GM19328 (cell line): ENCODE measurements around the gene POLR2L.

Experiments
- ATAC-seq: cut with Tn5 transposase; IDR thresholded peaks from one replicate; pipeline ENCODE4 v1.9.1; 2021; ENCODE audit warnings: mild to moderate bottlenecking, moderate library complexity; ENCODE audit not compliant: unreplicated experiment

Gene POLR2L

DNA sequence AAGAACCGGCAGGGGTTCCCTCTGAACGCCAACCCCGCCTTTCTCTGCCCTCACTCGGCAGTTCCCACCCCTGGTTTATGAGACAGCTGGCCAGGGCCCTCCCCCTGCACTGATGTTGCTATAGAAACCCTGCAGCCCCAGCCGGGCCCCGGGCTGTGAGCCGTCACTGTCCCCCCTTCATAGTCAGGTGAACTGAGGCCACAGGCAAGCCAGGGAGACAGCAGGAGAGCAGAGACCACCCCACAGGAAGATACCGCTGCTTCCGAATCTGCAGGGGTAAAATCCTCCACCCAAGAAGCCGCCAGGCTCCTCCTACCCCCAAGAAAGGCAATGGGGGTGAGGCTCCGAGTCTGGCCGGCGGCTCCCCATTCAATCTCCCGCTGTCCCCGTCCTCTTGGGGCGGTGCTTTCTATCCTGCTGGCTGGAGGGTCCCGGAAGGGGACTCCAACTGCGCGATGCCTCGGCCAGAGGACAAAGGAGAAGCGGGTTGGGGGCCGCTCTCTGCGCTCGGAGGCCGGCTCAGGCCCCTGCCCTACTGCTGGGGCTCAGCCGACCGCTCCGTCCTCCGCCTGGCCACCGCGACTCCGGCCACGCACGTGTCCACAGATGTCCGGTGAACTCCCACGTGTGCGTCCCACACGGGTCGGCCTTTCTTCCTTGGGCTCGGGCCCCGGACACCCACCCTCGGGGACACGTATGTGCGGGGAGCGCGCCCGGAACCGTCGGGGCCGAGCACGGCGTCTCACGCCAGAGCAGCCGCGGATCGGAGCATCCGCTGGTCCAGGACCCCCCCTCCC, 44.8 kb downstream of the POLR2L start:
- peak; percentile 37 for ATAC-seq

DNA sequence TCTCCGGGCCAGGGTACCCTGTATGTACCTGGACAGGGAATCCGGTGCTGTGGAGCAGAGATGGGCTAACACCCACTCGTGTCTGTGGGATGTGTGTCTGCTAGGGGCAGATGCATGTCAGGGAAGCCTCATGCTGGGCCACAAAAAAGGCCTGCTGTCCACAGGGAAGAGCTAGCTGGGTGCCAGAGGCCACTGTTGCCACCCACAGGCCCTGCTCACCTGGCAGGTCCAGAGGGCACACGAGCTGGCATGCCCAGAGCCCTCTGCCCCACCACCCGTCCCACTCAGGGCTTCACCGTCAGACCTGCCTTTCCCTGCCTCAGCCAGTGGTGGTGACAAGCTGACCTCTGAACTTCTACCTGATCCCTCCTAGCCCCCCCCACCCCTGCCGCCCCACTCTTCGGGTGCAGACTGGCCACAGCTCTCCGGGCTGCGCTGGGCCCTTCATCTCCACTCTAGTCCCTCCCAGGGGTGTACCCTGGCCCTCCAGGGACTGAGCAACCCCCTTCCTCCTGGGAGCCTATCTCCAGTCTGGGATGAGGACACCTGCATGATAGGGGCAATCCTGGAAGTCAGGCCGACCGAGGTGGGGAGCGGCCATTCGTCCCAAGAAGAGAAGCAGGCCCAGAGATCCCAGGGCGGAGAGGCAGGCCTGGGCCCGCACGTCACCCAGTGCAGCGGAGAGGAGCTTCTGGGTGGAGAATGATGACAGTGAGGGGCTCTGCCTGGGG, 45.6 kb downstream of the POLR2L start:
- ATAC-seq = no peak

GRCh38 chr11:795634-796564, 46.4 kb downstream of the POLR2L start:
- no peak for ATAC-seq

DNA sequence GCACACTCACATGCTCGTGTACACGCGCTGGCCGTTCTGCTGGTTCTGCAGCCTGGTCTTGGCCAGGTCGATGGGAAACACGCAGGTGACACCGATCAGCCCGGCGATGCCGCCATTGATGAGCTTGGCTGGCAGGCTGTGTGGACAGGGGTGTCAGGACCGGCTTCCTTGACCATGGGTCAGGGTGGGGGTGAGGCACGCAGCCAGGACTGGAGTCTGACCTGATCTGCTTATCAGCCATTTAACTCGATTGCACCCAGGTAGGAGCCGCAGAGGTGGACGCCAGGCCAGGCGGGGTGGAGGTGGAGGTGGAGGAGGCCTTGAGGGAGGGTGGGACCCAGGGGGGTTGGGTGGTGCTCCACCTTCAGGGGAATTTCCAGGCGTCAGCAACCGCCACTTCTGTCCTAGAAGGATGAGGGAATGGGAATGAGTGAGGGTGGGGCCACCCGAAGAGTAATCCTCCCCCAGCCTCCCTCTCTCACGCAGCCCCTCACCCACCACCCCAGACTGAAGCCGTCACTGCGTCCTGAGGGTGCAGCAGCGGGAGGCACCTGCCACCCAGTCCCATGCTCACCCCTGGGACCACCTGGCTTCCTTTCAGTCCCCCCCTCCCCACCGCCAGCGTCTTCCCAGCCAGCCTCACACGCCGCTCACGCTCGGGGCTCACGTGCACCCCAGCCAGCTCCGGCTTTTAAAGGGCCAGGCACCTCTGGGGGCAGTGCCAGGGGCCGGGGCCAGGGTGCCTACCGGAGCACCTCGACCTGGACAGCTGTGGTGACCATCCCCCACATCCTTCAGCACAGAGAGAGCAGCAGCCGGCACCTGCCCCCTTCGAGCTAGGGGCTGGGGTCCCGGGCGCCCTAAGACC, 47.3 kb downstream of the POLR2L start:
- ATAC-seq = no peak

DNA sequence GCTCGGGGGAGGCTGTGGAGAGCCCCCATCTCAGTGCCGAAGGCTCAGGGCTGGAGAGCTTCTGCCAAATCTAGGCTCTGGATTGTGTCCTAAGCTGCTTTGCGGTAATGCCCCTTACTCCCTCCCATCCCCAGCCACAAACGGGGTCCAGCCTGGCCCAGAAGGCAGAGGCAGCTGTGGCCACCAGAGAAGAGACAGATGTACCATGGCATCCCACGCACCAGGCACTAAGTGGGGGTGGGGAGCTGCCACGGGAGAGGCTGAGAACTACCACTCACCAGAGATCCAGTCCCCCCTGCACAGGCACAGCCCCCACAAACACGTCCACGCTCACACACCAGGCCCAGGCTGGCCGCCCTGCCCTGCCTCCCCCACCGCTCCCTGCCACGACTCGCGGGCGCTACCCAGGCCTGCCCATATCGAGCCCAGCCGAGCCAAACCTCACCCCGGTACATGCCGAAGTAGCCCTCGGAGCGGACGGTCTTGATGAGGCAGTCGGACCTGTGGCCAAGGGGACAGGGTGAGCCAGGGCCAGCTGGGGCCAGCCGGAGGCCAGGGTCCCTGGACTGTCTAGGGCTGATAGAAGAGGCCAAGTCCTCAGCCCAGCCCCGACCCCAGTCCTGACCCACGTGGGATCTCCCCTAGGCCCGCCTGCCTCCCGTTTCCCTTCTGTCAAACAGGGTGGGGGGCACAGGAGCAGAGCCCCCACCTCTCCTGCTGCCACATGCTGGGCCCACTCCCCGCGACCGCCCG, 48.1 kb downstream of the POLR2L start:
- no peak for ATAC-seq

DNA sequence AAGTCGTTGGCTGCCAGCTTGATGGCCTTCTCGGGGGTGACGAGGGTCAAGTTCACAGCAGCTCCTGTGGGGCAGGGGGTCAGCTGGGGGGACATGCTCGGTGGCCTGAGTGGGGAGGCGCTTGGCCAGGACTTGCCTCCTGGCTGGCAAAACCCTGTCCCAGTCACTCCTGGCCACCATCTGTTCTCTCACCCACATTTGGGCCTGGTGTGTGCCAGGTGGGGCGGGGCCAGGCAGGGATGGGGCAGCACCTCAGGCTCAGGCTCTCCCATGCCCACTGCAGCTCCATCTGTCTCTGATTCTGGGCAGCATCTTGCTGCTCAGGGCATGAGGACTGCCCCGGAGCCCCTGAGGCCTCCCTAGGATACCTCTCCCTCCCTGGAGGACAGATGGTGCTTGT, 48.8 kb downstream of the POLR2L start:
- no peak for ATAC-seq

GRCh38 chr11:792873-793272, 49.5 kb downstream of the POLR2L start:
- ATAC-seq = no peak

DNA sequence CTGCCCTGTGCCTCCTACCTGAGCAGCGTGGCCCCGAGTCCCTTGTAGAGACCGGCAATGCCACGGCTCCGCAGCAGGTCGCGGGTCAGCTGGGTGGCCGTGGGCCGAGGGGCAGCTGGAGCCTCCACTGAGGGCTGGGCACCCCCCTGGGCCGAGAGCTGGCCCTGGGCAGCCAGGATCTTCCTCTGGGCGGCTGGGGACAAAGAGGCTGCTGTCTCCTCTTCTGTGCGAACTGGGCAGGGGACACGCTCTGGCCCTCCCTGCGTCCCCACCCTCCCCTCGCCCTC, 49.9 kb downstream of the POLR2L start:
- ATAC-seq = no peak

DNA sequence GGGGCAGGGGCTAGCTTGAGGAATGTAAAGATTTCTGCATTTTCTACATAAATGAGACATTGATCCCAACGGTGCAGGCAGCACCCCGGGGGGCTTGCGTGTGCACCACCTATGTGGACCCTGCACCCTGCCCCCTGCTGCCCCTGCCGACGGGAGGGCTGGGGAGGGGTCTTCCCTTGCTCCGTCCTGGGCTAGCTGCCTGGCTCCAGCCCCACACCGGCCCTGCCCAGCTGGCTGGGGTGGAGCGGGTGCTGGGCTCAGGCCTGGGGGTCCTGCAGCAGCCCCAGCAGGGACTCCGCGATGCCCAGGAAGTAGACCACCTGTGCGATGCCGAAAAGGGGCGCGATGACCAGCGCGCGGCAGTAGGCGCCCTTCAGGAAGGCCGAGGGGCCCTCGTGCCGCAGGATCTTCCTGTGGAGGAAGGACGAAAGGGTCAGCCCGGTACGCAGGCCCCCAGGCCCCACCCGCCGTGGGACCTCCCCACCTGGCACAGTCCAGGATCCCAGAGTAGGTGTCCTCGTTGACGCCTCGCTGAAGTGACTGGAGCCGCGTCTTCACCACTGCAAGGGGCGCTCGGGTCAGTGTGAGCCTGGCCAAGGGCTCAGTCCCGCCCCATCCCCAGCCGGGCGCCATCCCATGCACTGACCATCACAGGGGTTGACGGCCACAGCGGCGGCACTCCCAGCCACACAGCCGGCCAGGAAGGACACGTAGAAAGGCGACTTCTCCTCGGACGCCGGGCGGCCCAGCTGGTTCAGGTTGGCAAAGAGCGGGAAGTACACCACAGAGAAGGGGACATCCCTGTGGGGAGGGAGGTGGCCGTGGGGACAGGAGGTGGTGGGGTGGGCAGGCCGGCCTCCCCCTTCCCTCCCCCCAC, 50.4 kb downstream of the POLR2L start:
- no peak for ATAC-seq

DNA sequence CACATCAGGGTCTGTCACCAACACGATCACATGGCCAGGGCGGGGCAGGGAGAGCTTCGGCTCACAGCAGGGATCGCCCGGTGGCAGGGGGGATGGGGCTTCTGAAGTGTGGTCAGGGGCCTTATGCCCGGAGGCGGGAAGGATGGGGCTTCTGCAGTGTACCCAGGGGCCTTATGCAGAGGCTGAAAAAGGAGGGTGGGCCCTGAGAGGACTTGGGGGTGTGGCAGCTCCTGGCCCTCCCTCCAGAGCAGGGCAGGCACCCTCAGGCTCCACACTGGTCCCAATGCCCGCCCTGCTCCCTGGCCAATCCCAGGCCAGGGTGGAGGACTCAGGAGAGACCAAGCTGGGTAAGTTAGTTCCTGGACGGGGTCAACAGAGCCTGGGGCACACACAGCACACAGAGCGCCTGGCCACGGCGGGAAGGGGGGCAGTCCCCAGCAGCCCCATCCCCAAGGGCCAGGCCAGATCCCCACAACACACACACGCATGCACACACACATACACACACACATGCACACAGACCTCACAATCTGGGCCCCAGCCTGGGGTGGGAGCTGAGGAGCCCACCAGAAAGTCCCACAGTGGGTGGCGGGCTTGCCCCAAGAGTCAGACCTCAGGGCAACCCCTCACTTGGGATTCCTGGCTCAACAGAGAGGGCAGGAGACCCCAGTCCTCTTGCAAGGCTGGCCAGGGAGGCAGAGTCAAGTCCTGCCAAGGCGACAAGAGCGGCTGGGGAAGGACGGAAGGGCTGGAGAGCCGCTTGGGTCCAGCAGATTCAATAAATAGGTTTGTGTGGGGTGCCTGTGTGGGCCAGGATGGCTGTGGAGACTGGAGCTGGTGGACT, 51.4 kb downstream of the POLR2L start:
- ATAC-seq = no peak

DNA sequence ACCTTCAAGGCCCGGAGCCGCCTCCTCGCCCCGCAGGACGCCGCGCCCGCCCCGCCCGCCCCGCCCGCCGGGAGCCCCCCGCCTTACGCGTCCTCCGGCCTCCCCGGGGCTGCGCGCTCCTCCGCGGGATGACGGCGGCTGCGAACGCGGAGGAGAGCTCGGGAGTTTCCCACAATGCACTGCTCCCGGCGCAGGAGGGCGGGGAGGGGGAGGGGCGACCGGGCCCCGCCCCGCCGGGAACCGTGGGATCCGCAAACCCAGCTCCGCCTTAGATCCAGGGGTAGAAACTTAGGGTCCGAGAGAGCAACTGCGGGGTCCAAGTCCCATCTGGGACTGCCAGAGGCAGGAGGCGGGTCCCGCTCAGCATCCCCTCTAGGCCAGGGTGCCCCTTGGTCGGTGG, 52.4 kb downstream of the POLR2L start, which contains the start of gene CEND1:
TSS of gene CEND1 (minus strand) at position 148 of the 400 bp plus-strand sequence. CDS start 1,514 bp downstream, outside the sequence.
- ATAC-seq = no peak
